ENCODE data around the gene CFAP77.
A peak's percentile ranks its signal among the peaks of the same experiment; 100 is the strongest.
"Not testable (repeated sequence)": the region's sequence is repeated elsewhere in the genome, so short reads cannot be mapped to it uniquely, and the experiment has no call there.

Gene CFAP77

GRCh38 chr9:132409828-132410528 is at the start of gene CFAP77:
CFAP77 (plus strand) TSS chr9:132410211; CDS start chr9:132410272, 61 bp downstream.
- peak in 1 of 2 donors; percentile 16 for DNase-seq (ENCODE audit: extremely low read depth in 1 of 2, low read depth in 1 of 2)

GRCh38 chr9:132364068-132364467 is 45.9 kb upstream of the CFAP77 start:
- no peak for DNase-seq (ENCODE audit: extremely low read depth in 1 of 2, low read depth in 1 of 2)

- DNase-seq (ENCODE audit: extremely low read depth in 1 of 2, low read depth in 1 of 2) = no peak
Observed at GRCh38 chr9:132365986-132366385, 44.0 kb upstream of the CFAP77 start.

- no peak for DNase-seq (ENCODE audit: extremely low read depth in 1 of 2, low read depth in 1 of 2)
Observed at GRCh38 chr9:132366481-132366880, 43.5 kb upstream of the CFAP77 start.

- no peak for DNase-seq (ENCODE audit: extremely low read depth in 1 of 2, low read depth in 1 of 2)
Observed at GRCh38 chr9:132367613-132368313, 42.2 kb upstream of the CFAP77 start.

- no peak for DNase-seq (ENCODE audit: extremely low read depth in 1 of 2, low read depth in 1 of 2)
Observed at GRCh38 chr9:132369421-132369820, 40.6 kb upstream of the CFAP77 start.

GRCh38 chr9:132370592-132370991 is 39.4 kb upstream of the CFAP77 start:
- DNase-seq (ENCODE audit: extremely low read depth in 1 of 2, low read depth in 1 of 2) = no peak

GRCh38 chr9:132372177-132373095 is 37.6 kb upstream of the CFAP77 start:
- no peak for DNase-seq (ENCODE audit: extremely low read depth in 1 of 2, low read depth in 1 of 2)

- not testable (repeated sequence) for DNase-seq (ENCODE audit: extremely low read depth in 1 of 2, low read depth in 1 of 2)
Observed at GRCh38 chr9:132377769-132378168, 32.2 kb upstream of the CFAP77 start.

- not testable (repeated sequence) for DNase-seq (ENCODE audit: extremely low read depth in 1 of 2, low read depth in 1 of 2)
Observed at GRCh38 chr9:132378416-132378815, 31.6 kb upstream of the CFAP77 start.

- DNase-seq (ENCODE audit: extremely low read depth in 1 of 2, low read depth in 1 of 2) = no peak
Observed at GRCh38 chr9:132381966-132382541, 28.0 kb upstream of the CFAP77 start.

- no peak for DNase-seq (ENCODE audit: extremely low read depth in 1 of 2, low read depth in 1 of 2)
Observed at GRCh38 chr9:132383462-132383883, 26.5 kb upstream of the CFAP77 start.

- DNase-seq (ENCODE audit: extremely low read depth in 1 of 2, low read depth in 1 of 2) = no peak
Observed at GRCh38 chr9:132384376-132384775, 25.6 kb upstream of the CFAP77 start.

GRCh38 chr9:132387133-132387532 is 22.9 kb upstream of the CFAP77 start:
- DNase-seq (ENCODE audit: extremely low read depth in 1 of 2, low read depth in 1 of 2) = no peak

GRCh38 chr9:132390966-132391365 is 19.0 kb upstream of the CFAP77 start:
- DNase-seq (ENCODE audit: extremely low read depth in 1 of 2, low read depth in 1 of 2) = no peak

- DNase-seq (ENCODE audit: extremely low read depth in 1 of 2, low read depth in 1 of 2) = no peak
Observed at GRCh38 chr9:132391449-132391848, 18.6 kb upstream of the CFAP77 start.

- DNase-seq (ENCODE audit: extremely low read depth in 1 of 2, low read depth in 1 of 2) = no peak
Observed at GRCh38 chr9:132395560-132395959, 14.5 kb upstream of the CFAP77 start.

- no peak for DNase-seq (ENCODE audit: extremely low read depth in 1 of 2, low read depth in 1 of 2)
Observed at GRCh38 chr9:132401824-132402223, 8.2 kb upstream of the CFAP77 start.

- no peak for DNase-seq (ENCODE audit: extremely low read depth in 1 of 2, low read depth in 1 of 2)
Observed at GRCh38 chr9:132404228-132404881, 5.7 kb upstream of the CFAP77 start.

GRCh38 chr9:132406554-132407122 is 3.4 kb upstream of the CFAP77 start, which contains the start of gene TTF1:
TTF1 (minus strand) TSS chr9:132406840; CDS start chr9:132402821, 4,019 bp downstream.
- peak; percentile 83 to 90 for DNase-seq (ENCODE audit: extremely low read depth in 1 of 2, low read depth in 1 of 2)

Measured in activated CD8-positive, alpha-beta memory T cell treated with anti-CD3 and anti-CD28 coated beads for 1 hour (primary cell).